Fibroblast of lung (primary cell): ENCODE measurements around the gene UBE2L6. TPM values are rescaled to one million over a fixed set of nuclear protein-coding genes. Genes with fewer than 3 reads are reported as not detected.
A peak's percentile ranks its signal among the peaks of the same experiment; 100 is the strongest.

Experiments used
- DNase-seq, 2 donors: peaks; one replicate each; pipeline versions ENCODE4 v3.0.0 to v3.0.0-alpha.2; 2010; ENCODE audit warnings: low read depth in 2 of 2
- H2AFZ ChIP-seq: 2 replicates; pipeline ENCODE4 v1.5.1; 2012; ENCODE audit warnings: low read length, control low read depth, inconsistent platforms
- H3K27ac ChIP-seq: 2 replicates; pipeline ENCODE4 v1.5.1; 2011; ENCODE audit warnings: low read length, control low read depth; ENCODE audit not compliant: insufficient read depth
- H3K27me3 ChIP-seq: 2 replicates; pipeline ENCODE4 v1.5.1; 2011; ENCODE audit warnings: mild to moderate bottlenecking, low read length; ENCODE audit not compliant: control insufficient read depth, insufficient read depth
- H3K36me3 ChIP-seq: 2 replicates; pipeline ENCODE4 v1.5.1; 2011; ENCODE audit warnings: low read length; ENCODE audit not compliant: control insufficient read depth, insufficient read depth
- H3K4me1 ChIP-seq: 2 replicates; pipeline ENCODE4 v1.5.1; 2011; ENCODE audit warnings: low read length; ENCODE audit not compliant: control insufficient read depth, insufficient read depth; ENCODE audit errors: extremely low read depth
- H3K4me2 ChIP-seq: 2 replicates; pipeline ENCODE4 v1.5.1; 2011; ENCODE audit warnings: low read length, control low read depth; ENCODE audit not compliant: insufficient read depth; ENCODE audit errors: extremely low read depth
- H3K4me3 ChIP-seq, 4 experiments: fragments of 200-600 bp in 1 of 4; sonication (generic) in 1 of 4; replicated peaks in 1 of 4; 2 replicates each; pipeline ENCODE4 v1.5.1; 2011 to 2016; ENCODE audit warnings: low read length in 4 of 4, low read depth in 3 of 4, mild to moderate bottlenecking in 3 of 4, control low read depth in 2 of 4, inconsistent platforms in 1 of 4, mixed read lengths in 1 of 4; ENCODE audit not compliant: insufficient read depth in 1 of 4; ENCODE audit errors: control extremely low read depth in 1 of 4
- H3K79me2 ChIP-seq: 2 replicates; pipeline ENCODE4 v1.5.1; 2012; ENCODE audit warnings: mild to moderate bottlenecking, low read length, inconsistent platforms; ENCODE audit not compliant: control insufficient read depth, insufficient read depth
- H3K9ac ChIP-seq: 2 replicates; pipeline ENCODE4 v1.5.1; 2011; ENCODE audit warnings: mild to moderate bottlenecking, low read length, control low read depth; ENCODE audit not compliant: insufficient read depth
- H3K9me3 ChIP-seq: 2 replicates; pipeline ENCODE4 v1.5.1; 2012; ENCODE audit warnings: low read depth, low read length; ENCODE audit not compliant: control insufficient read depth, insufficient read depth
- H4K20me1 ChIP-seq: 2 replicates; pipeline ENCODE4 v1.5.1; 2011; ENCODE audit warnings: low read length; ENCODE audit not compliant: control insufficient read depth, insufficient read depth; ENCODE audit errors: extremely low read depth
- EZH2 ChIP-seq: IDR thresholded peaks from 2 replicates; pipeline ENCODE4 v1.5.1; 2012; ENCODE audit warnings: low read length, control low read depth, mild to moderate bottlenecking; ENCODE audit errors: missing control alignments
- polyA plus RNA-seq, 2 donors: library from polyadenylated mRNA; depleted of rRNA in 1 of 2; stranded (reverse) in 1 of 2; unstranded in 1 of 2; fragments of >200 nt; gene quantifications; 2 replicates each; pipeline ENCODE4 v1.2.1, GENCODE V29; 2011 to 2012; ENCODE audit warnings: missing spikeins in 1 of 2
- total RNA-seq: library from RNA; depleted of rRNA; stranded (reverse); fragments of >200 nt; gene quantifications from 2 replicates; pipeline ENCODE4 v1.2.1, GENCODE V29; 2014
- TF ChIP-seq, protein P1 (sequence below), 2 donors: IDR thresholded peaks in 1 of 2; conservative IDR thresholded peaks in 1 of 2; 1 replicate in 1 of 2; 2 replicates in 1 of 2; pipeline ENCODE4 v1.5.1; 2011 to 2012; ENCODE audit warnings: low read length in 2 of 2, control low read depth in 1 of 2, inconsistent platforms in 1 of 2, low read depth in 1 of 2, mild to moderate bottlenecking in 1 of 2

UBE2L6 gene
- total and polyA plus RNA-seq, 2 donors (not counting 1 experiment from before 2014, with no cell fraction given) = 94.8 to 113 TPM

DNA sequence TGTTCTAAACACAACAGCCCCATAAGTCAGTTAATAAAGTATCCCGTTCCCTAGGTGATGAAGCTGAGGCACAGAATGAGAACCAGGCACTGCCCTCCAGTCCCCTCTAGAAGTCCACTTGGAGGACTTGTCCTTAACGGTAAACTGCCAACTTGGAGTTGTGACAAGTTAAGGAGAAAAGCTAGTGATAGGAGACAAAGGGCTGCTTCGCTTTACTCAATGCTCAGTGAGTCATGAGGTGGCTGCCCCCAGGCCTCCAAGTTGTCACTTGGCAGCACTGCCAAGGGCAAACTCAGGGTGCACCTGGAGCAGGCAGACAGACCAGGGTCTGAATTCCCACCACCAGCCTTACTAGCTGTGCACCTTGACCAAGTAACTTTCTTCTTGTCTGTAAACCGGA lies 65.5 kb downstream of the UBE2L6 start:
- Histone ChIP-seq H3K36me3 (peaks cover 4% of the 10 kb centered on the region), H3K9me3 (no peaks in the 10 kb centered on the region), H2AFZ (no peak overlapping the region), H3K4me1 (peaks cover 7% of the 10 kb centered on the region), H4K20me1 (no peaks in the 10 kb centered on the region), H3K4me2 (no peak overlapping the region), H3K9ac (no peak overlapping the region), H3K27ac (no peak overlapping the region), H3K27me3 (no peaks in the 10 kb centered on the region), H3K4me3 (no peak overlapping the region), H3K79me2 (no peaks in the 10 kb centered on the region)
- DNase-seq = peak in 1 of 2 donors; percentile 8
- no peak for TF ChIP-seq EZH2
- TF ChIP-seq, protein P1, sequence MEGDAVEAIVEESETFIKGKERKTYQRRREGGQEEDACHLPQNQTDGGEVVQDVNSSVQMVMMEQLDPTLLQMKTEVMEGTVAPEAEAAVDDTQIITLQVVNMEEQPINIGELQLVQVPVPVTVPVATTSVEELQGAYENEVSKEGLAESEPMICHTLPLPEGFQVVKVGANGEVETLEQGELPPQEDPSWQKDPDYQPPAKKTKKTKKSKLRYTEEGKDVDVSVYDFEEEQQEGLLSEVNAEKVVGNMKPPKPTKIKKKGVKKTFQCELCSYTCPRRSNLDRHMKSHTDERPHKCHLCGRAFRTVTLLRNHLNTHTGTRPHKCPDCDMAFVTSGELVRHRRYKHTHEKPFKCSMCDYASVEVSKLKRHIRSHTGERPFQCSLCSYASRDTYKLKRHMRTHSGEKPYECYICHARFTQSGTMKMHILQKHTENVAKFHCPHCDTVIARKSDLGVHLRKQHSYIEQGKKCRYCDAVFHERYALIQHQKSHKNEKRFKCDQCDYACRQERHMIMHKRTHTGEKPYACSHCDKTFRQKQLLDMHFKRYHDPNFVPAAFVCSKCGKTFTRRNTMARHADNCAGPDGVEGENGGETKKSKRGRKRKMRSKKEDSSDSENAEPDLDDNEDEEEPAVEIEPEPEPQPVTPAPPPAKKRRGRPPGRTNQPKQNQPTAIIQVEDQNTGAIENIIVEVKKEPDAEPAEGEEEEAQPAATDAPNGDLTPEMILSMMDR (conservative IDR thresholded peaks at IDR 0.05 in 1 of 2, IDR thresholded peaks at IDR 0.05 in 1 of 2; ENCODE audit: low read depth in 1 of 2, low read length in 2 of 2) = no peak

Other genes starting within 250 kb of the UBE2L6 start
- 88.3 and 111 TPM in 2 replicates for gene TNKS1BP1, start 242.7 kb downstream of the UBE2L6 start, total RNA-seq
- 70.2 and 70.4 TPM in 2 replicates for gene TNKS1BP1, start 242.7 kb downstream of the UBE2L6 start, polyA plus RNA-seq
- 52.7 and 55.0 TPM in 2 replicates for gene SSRP1, start 231.8 kb downstream of the UBE2L6 start, total RNA-seq
- 94.1 and 173 TPM in 2 replicates for gene SSRP1, start 231.8 kb downstream of the UBE2L6 start, polyA plus RNA-seq
- not detected in 2 replicates for gene P2RX3, start 229.3 kb downstream of the UBE2L6 start, total RNA-seq
- gene P2RX3, start 229.3 kb downstream of the UBE2L6 start, polyA plus RNA-seq = not detected in 2 replicates
- gene PRG3, start 186.5 kb downstream of the UBE2L6 start, total RNA-seq = not detected in 2 replicates
- not detected in 2 replicates for gene PRG3, start 186.5 kb downstream of the UBE2L6 start, polyA plus RNA-seq
- not detected in 2 replicates for gene PRG2, start 177.0 kb downstream of the UBE2L6 start, total RNA-seq
- gene PRG2, start 177.0 kb downstream of the UBE2L6 start, polyA plus RNA-seq = not detected in 2 replicates
- gene SLC43A3, start 140.6 kb downstream of the UBE2L6 start, total RNA-seq = 41.5 and 61.6 TPM in 2 replicates
- 34.8 and 67.6 TPM in 2 replicates for gene SLC43A3, start 140.6 kb downstream of the UBE2L6 start, polyA plus RNA-seq
- 0.17 and 0.26 TPM in 2 replicates for gene RTN4RL2, start 107.1 kb downstream of the UBE2L6 start, total RNA-seq
- gene RTN4RL2, start 107.1 kb downstream of the UBE2L6 start, polyA plus RNA-seq = 0.27 and 0.43 TPM in 2 replicates
- gene SLC43A1, start 52.0 kb downstream of the UBE2L6 start, total RNA-seq = 19.8 and 20.8 TPM in 2 replicates
- gene SLC43A1, start 52.0 kb downstream of the UBE2L6 start, polyA plus RNA-seq = 12.3 and 13.2 TPM in 2 replicates
- 32.2 and 41.6 TPM in 2 replicates for gene TIMM10, start 36.9 kb downstream of the UBE2L6 start, total RNA-seq
- gene TIMM10, start 36.9 kb downstream of the UBE2L6 start, polyA plus RNA-seq = 57.6 and 108 TPM in 2 replicates
- gene SMTNL1, start 30.1 kb downstream of the UBE2L6 start, total RNA-seq = not detected in 2 replicates
- gene SMTNL1, start 30.1 kb downstream of the UBE2L6 start, polyA plus RNA-seq = not detected in 2 replicates
- 17.2 and 20.0 TPM in 2 replicates for gene SERPING1, start 30.0 kb upstream of the UBE2L6 start, total RNA-seq
- gene SERPING1, start 30.0 kb upstream of the UBE2L6 start, polyA plus RNA-seq = 35.8 and 117 TPM in 2 replicates
- 1.5 and 2.3 TPM in 2 replicates for gene YPEL4, start 82.2 kb upstream of the UBE2L6 start, total RNA-seq
- 0.10 and 0.59 TPM in 2 replicates for gene YPEL4, start 82.2 kb upstream of the UBE2L6 start, polyA plus RNA-seq
- 13.2 and 17.2 TPM in 2 replicates for gene CLP1, start 90.1 kb upstream of the UBE2L6 start, total RNA-seq
- 24.1 and 31.5 TPM in 2 replicates for gene CLP1, start 90.1 kb upstream of the UBE2L6 start, polyA plus RNA-seq
- gene ZDHHC5, start 100.4 kb upstream of the UBE2L6 start, total RNA-seq = 26.7 and 33.9 TPM in 2 replicates
- gene ZDHHC5, start 100.4 kb upstream of the UBE2L6 start, polyA plus RNA-seq = 58.9 and 69.8 TPM in 2 replicates
- gene MED19, start 144.5 kb upstream of the UBE2L6 start, total RNA-seq = 15.2 and 16.0 TPM in 2 replicates
- 28.9 and 31.4 TPM in 2 replicates for gene MED19, start 144.5 kb upstream of the UBE2L6 start, polyA plus RNA-seq
- 55.7 and 62.8 TPM in 2 replicates for gene TMX2, start 144.9 kb upstream of the UBE2L6 start, total RNA-seq
- gene TMX2, start 144.9 kb upstream of the UBE2L6 start, polyA plus RNA-seq = 71.8 and 84.2 TPM in 2 replicates
- 93.0 and 99.1 TPM in 2 replicates for gene SELENOH, start 173.8 kb upstream of the UBE2L6 start, total RNA-seq
- 69.6 and 73.3 TPM in 2 replicates for gene SELENOH, start 173.8 kb upstream of the UBE2L6 start, polyA plus RNA-seq
- gene BTBD18, start 184.1 kb upstream of the UBE2L6 start, total RNA-seq = not detected in 2 replicates
- not detected in 2 replicates for gene BTBD18, start 184.1 kb upstream of the UBE2L6 start, polyA plus RNA-seq
- gene CTNND1, start 194.1 kb upstream of the UBE2L6 start, total RNA-seq = 71.7 and 103 TPM in 2 replicates
- gene CTNND1, start 194.1 kb upstream of the UBE2L6 start, polyA plus RNA-seq = 113 and 190 TPM in 2 replicates